Neural crest cell (in vitro differentiated cells): ENCODE data around the gene SOX8. TPM values are rescaled to one million over a fixed set of nuclear protein-coding genes. Genes with fewer than 3 reads are reported as not detected.
A peak's percentile ranks its signal among the peaks of the same experiment; 100 is the strongest.

ENCODE experiments used
- DNase-seq: peaks from one replicate; pipeline ENCODE4 v3.0.0; 2021; ENCODE audit warnings: low read depth, mixed read lengths, low spot score
- H3K27ac Mint-ChIP-seq: one replicate; pipeline ENCODE4 v1.8.0; 2021; ENCODE audit warnings: mild to moderate bottlenecking, mixed read lengths; ENCODE audit not compliant: unreplicated experiment
- H3K27me3 Mint-ChIP-seq: 2 replicates; pipeline ENCODE4 v1.8.0; 2021; ENCODE audit warnings: low read depth, mild to moderate bottlenecking, mixed read lengths
- H3K36me3 Mint-ChIP-seq: 2 replicates; pipeline ENCODE4 v1.8.0; 2021; ENCODE audit warnings: low read depth, mild to moderate bottlenecking, mixed read lengths
- H3K4me1 Mint-ChIP-seq: 2 replicates; pipeline ENCODE4 v1.8.0; 2021; ENCODE audit warnings: mixed read lengths
- H3K4me3 Mint-ChIP-seq: one replicate; pipeline ENCODE4 v1.8.0; 2021; ENCODE audit warnings: mild to moderate bottlenecking, mixed read lengths
- H3K9me3 Mint-ChIP-seq: 2 replicates; pipeline ENCODE4 v1.8.0; 2021; ENCODE audit warnings: mixed read lengths
- CTCF ChIP-seq: fragments of 200-600 bp; sonication (generic); conservative IDR thresholded peaks from 2 replicates; pipeline ENCODE4 v1.5.0; 2021; ENCODE audit warnings: antibody characterized with exemption, mild to moderate bottlenecking
- total RNA-seq: library from RNA; stranded (reverse); gene quantifications from 2 replicates; pipeline ENCODE4 v1.2.1, GENCODE V29; 2021

Gene SOX8
- total RNA-seq, 1 donor from 2014 or later = 19.4 TPM

GRCh38 chr16:937311-937710 is 44.3 kb upstream of the SOX8 start:
- H3K4me3 Mint-ChIP-seq = no peak overlapping the region
- no peaks in the 10 kb centered on the region for H3K27me3 Mint-ChIP-seq
- H3K36me3 Mint-ChIP-seq = peaks cover 29% of the 10 kb centered on the region
- TF ChIP-seq CTCF = no peak
- H3K9me3 Mint-ChIP-seq = peaks cover 13% of the 10 kb centered on the region
- no peak for DNase-seq
- no peaks in the 10 kb centered on the region for H3K4me1 Mint-ChIP-seq
- H3K27ac Mint-ChIP-seq = no peak overlapping the region

- Mint-ChIP-seq H3K4me1 (no peaks in the 10 kb centered on the region), H3K27ac (no peak overlapping the region), H3K9me3 (peaks cover 17% of the 10 kb centered on the region), H3K36me3 (peaks cover 33% of the 10 kb centered on the region), H3K27me3 (no peaks in the 10 kb centered on the region), H3K4me3 (no peak overlapping the region)
- no peak for DNase-seq
- TF ChIP-seq CTCF = no peak
Measured at GRCh38 chr16:937723-938122, 43.8 kb upstream of the SOX8 start.

- Mint-ChIP-seq H3K4me1 (no peaks in the 10 kb centered on the region), H3K4me3 (no peak overlapping the region), H3K27me3 (no peaks in the 10 kb centered on the region), H3K36me3 (peaks cover 32% of the 10 kb centered on the region), H3K9me3 (peaks cover 18% of the 10 kb centered on the region), H3K27ac (peak overlapping the region; percentile 35)
- no peak for TF ChIP-seq CTCF
- DNase-seq = no peak
Measured at GRCh38 chr16:938136-938535, 43.4 kb upstream of the SOX8 start.

GRCh38 chr16:938752-939151 is 42.8 kb upstream of the SOX8 start:
- H3K4me3 Mint-ChIP-seq = no peak overlapping the region

GRCh38 chr16:939311-939710 is 42.3 kb upstream of the SOX8 start:
- DNase-seq = no peak
- Mint-ChIP-seq H3K9me3 (peaks cover 24% of the 10 kb centered on the region), H3K4me1 (no peaks in the 10 kb centered on the region), H3K27me3 (no peaks in the 10 kb centered on the region), H3K36me3 (peaks cover 40% of the 10 kb centered on the region), H3K27ac (no peak overlapping the region), H3K4me3 (no peak overlapping the region)
- TF ChIP-seq CTCF = no peak

More at GRCh38 chr16:938752-939151, 42.8 kb upstream of the SOX8 start:
- Mint-ChIP-seq H3K4me1 (no peaks in the 10 kb centered on the region), H3K36me3 (peaks cover 35% of the 10 kb centered on the region), H3K27me3 (no peaks in the 10 kb centered on the region), H3K9me3 (peaks cover 20% of the 10 kb centered on the region), H3K27ac (no peak overlapping the region)
- DNase-seq = no peak
- TF ChIP-seq CTCF = no peak

- Mint-ChIP-seq H3K27ac (no peak overlapping the region), H3K4me3 (no peak overlapping the region), H3K27me3 (no peaks in the 10 kb centered on the region), H3K4me1 (no peaks in the 10 kb centered on the region), H3K36me3 (peaks cover 45% of the 10 kb centered on the region), H3K9me3 (peaks cover 28% of the 10 kb centered on the region)
- TF ChIP-seq CTCF = no peak
- no peak for DNase-seq
Measured at GRCh38 chr16:939941-940340, 41.6 kb upstream of the SOX8 start.
